Measurements from ENCODE around the gene ZNF432.
"Not testable (repeated sequence)": the region's sequence is repeated elsewhere in the genome, so short reads cannot be mapped to it uniquely, and the experiment has no call there.

The ZNF432 gene

GRCh38 chr19:52048555-52049501 is at the start of gene ZNF432:
Gene ZNF432 (minus strand): TSS chr19:52048838. CDS start chr19:52046868, 1,970 bp downstream.
- peak; percentile 90 for DNase-seq
- peaks cover 98% of the 10 kb centered on the region for H3K9me3 Mint-ChIP-seq
- H3K27ac Mint-ChIP-seq: peak within 1 kb of the TSS; percentile 99
- H3K36me3 Mint-ChIP-seq (ENCODE audit: low read depth): peaks cover 89% of the 10 kb centered on the region
- H3K27me3 Mint-ChIP-seq (ENCODE audit: low read depth, poor library complexity): peaks cover 3% of the 10 kb centered on the region
- no peak for TF ChIP-seq CTCF (IDR thresholded peaks at IDR 0.05)
- peak within 1 kb of the TSS; percentile 94 for H3K4me3 Mint-ChIP-seq
- H3K4me1 Mint-ChIP-seq: peaks cover 15% of the 10 kb centered on the region

DNA sequence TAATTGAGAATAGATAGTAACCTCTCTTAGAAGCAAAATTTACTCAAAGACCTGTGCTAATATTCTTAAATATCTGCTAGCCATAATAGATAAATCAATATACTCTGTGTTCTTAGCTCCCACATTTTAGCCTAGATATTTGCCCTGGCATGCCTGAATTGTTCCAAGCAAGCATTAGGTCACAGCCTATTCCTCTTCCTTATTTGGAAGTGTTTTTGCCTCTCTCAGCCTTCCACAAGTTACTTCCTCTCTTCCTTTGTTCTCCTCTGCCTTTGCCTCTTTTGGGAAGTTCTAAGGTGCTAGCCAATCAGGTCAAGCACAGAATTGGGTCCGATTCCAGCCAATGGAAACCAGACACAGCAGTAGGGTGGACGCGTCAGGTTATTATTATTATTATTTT is 47.8 kb upstream of the ZNF432 start:
- H3K27me3 Mint-ChIP-seq (ENCODE audit: low read depth, poor library complexity); H3K27ac Mint-ChIP-seq: not testable (repeated sequence)

DNA sequence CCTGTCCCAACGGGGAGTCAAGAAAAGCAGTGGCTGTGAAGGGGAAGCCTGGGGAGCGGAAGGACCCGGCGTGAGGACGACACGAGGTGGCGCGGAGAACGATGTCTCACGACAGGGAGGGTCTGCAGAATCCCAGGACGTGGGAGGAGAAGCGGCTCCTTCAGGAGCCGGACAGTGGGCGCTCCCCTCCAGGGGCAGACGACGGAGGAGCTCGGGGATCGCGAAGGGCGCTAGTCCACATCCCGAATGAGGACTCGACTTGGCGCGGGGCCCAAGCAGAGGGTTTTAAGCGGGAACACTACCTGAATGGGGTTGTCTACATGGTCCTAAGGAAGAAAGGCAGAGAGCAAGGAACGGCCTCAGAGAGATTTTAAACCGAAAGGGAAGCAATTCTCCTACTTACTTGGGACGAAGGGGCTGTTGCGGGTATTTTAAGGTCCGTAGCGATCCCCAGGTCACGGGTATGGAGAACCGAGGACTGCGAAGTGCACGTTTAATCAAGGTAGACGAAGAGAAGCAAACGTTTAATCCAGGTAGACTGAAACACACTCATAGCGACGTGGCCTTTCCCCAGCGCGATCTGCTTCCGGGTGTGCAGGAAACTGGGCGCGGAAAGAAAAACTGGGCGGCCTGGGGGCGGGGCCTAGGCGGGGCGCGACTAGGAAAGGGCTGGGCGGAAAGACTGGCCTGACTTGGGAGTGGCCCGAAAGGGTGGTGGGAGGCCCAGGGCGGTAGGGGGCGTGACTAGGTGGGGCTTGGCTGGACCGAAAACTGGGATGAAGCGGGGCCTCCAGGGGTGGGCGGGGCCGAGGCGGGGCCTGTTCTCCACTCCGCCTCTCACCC is 46.8 kb upstream of the ZNF432 start, which contains the start of gene ZNF841:
ZNF841 (minus strand) TSS at position 594 of the 843 bp plus-strand sequence. CDS start 10,964 bp downstream, outside the sequence.
- Mint-ChIP-seq H3K4me1 (peaks cover 16% of the 10 kb centered on the region), H3K27me3 (ENCODE audit: low read depth, poor library complexity) (peaks cover 3% of the 10 kb centered on the region), H3K9me3 (peaks cover 98% of the 10 kb centered on the region), H3K27ac (peak within 1 kb of the TSS; percentile 68), H3K4me3 (peak within 1 kb of the TSS; percentile 93), H3K36me3 (ENCODE audit: low read depth) (peaks cover 63% of the 10 kb centered on the region)
- peak; percentile 91 for DNase-seq
- no peak for TF ChIP-seq CTCF (IDR thresholded peaks at IDR 0.05)

More for the DNA sequence above, 47.8 kb upstream of the ZNF432 start:
- H3K4me1 Mint-ChIP-seq: peaks cover 16% of the 10 kb centered on the region
- H3K4me3 Mint-ChIP-seq: peak overlapping the region; percentile 93
- peaks cover 97% of the 10 kb centered on the region for H3K9me3 Mint-ChIP-seq
- not testable (repeated sequence) for DNase-seq
- H3K36me3 Mint-ChIP-seq (ENCODE audit: low read depth): peaks cover 53% of the 10 kb centered on the region

DNA sequence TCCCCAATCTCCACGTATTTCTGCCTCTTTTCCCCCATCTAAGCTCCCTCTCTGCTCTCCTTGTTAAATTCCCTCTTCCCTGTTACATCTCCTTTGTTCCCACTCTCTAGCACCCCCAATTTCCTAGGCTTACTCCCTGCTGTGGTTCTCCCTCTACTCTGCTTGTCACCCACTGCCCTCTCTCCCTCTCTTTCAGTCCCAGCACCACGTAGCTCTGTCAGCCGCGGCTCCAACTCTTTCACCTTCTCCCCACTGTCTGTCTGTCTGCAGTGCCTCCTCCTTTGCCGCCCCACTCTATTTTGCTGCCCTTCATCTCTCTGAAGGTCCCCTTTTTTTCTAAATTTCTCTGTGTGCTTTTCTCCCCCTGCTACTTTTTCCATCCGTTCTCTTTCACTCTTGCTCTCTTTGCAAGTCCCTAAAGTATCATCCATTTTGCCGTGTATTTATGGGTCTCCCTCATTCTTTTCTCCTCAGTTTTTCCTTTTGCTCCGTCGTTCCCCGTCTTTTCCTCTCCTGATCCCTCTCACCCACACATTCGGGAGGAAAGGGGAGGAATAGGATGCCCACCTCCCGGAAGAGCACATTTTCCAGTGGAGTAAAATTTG is 46.0 kb upstream of the ZNF432 start:
- peaks cover 70% of the 10 kb centered on the region for H3K36me3 Mint-ChIP-seq (ENCODE audit: low read depth)
- peak overlapping the region; percentile 68 for H3K27ac Mint-ChIP-seq
- no peak for TF ChIP-seq CTCF (IDR thresholded peaks at IDR 0.05)
- H3K9me3 Mint-ChIP-seq: peaks cover 99% of the 10 kb centered on the region
- H3K27me3 Mint-ChIP-seq (ENCODE audit: low read depth, poor library complexity): peaks cover 3% of the 10 kb centered on the region
- peaks cover 16% of the 10 kb centered on the region for H3K4me1 Mint-ChIP-seq
- no peak for DNase-seq
- peak overlapping the region; percentile 93 for H3K4me3 Mint-ChIP-seq

GRCh38 chr19:52086481-52086880 is 37.8 kb upstream of the ZNF432 start:
- no peak overlapping the region for H3K27ac Mint-ChIP-seq

More at GRCh38 chr19:52086481-52086880, 37.8 kb upstream of the ZNF432 start:
- Mint-ChIP-seq H3K9me3 (peaks cover 96% of the 10 kb centered on the region), H3K36me3 (ENCODE audit: low read depth) (peaks cover 100% of the 10 kb centered on the region), H3K4me1 (no peaks in the 10 kb centered on the region), H3K4me3 (no peak overlapping the region), H3K27me3 (ENCODE audit: low read depth, poor library complexity) (peaks cover 4% of the 10 kb centered on the region)
- TF ChIP-seq CTCF (IDR thresholded peaks at IDR 0.05): no peak
- no peak for DNase-seq
